Muscle layer of duodenum (tissue), 2 donors: ENCODE data around the gene BRAP.
"Not testable (repeated sequence)": the region's sequence is repeated elsewhere in the genome, so short reads cannot be mapped to it uniquely, and the experiment has no call there.

Experiments
- H3K27ac ChIP-seq: one replicate; pipeline ENCODE4 v1.7.0; 2013; ENCODE audit warnings: mild to moderate bottlenecking, low read length
- H3K27me3 ChIP-seq: one replicate; pipeline ENCODE4 v1.7.0; 2013; ENCODE audit warnings: low read depth, mild to moderate bottlenecking, control low read depth, low read length
- H3K36me3 ChIP-seq, 2 donors: one replicate each; pipeline ENCODE4 v1.7.0; 2013; ENCODE audit warnings: low read length in 2 of 2, control low read depth in 1 of 2, mild to moderate bottlenecking in 1 of 2; ENCODE audit not compliant: insufficient read depth in 2 of 2, control insufficient read depth in 1 of 2
- H3K4me1 ChIP-seq, 2 donors: one replicate each; pipeline ENCODE4 v1.7.0; 2013; ENCODE audit warnings: low read length in 2 of 2, mild to moderate bottlenecking in 2 of 2, control low read depth in 1 of 2, moderate library complexity in 1 of 2; ENCODE audit not compliant: insufficient read depth in 2 of 2, control insufficient read depth in 1 of 2
- H3K4me3 ChIP-seq, 2 donors: one replicate each; pipeline ENCODE4 v1.7.0; 2013; ENCODE audit warnings: low read length in 2 of 2, low read depth in 1 of 2, mild to moderate bottlenecking in 1 of 2
- H3K9me3 ChIP-seq, 2 donors: one replicate each; pipeline ENCODE4 v1.7.0; 2013; ENCODE audit warnings: low read length in 2 of 2, control low read depth in 1 of 2, mild to moderate bottlenecking in 1 of 2; ENCODE audit not compliant: control insufficient read depth in 1 of 2
- donor health status: healthy.

Gene BRAP

GRCh38 chr12:111606767-111607230 is 79.0 kb downstream of the BRAP start:
- no peaks in the 10 kb centered on the region for H3K36me3 ChIP-seq
- H3K4me3 ChIP-seq, result no peak overlapping the region
- no peaks in the 10 kb centered on the region for H3K9me3 ChIP-seq
- no peaks in the 10 kb centered on the region for H3K27me3 ChIP-seq
- no peak overlapping the region for H3K27ac ChIP-seq
- no peaks in the 10 kb centered on the region for H3K4me1 ChIP-seq

- H3K4me3 ChIP-seq, result no peak overlapping the region
- H3K27me3 ChIP-seq, result no peaks in the 10 kb centered on the region
- no peaks in the 10 kb centered on the region for H3K9me3 ChIP-seq
- no peaks in the 10 kb centered on the region for H3K36me3 ChIP-seq
- H3K4me1 ChIP-seq, result no peaks in the 10 kb centered on the region
- no peak overlapping the region for H3K27ac ChIP-seq
These were observed 79.6 kb downstream of the BRAP start for GRCh38 chr12:111605911-111606766.

GRCh38 chr12:111602857-111603256 is 82.9 kb downstream of the BRAP start:
- not testable (repeated sequence) for H3K4me1 ChIP-seq, H3K4me3 ChIP-seq, H3K36me3 ChIP-seq, H3K9me3 ChIP-seq, H3K27ac ChIP-seq, H3K27me3 ChIP-seq

- Histone ChIP-seq H3K9me3 (no peaks in the 10 kb centered on the region), H3K4me3 (no peak overlapping the region), H3K4me1 (peaks cover 0 to 4% of the 10 kb centered on the region in 2 donors), H3K36me3 (peaks cover 0 to 11% of the 10 kb centered on the region in 2 donors), H3K27ac (no peak overlapping the region), H3K27me3 (no peaks in the 10 kb centered on the region)
These were observed 83.4 kb downstream of the BRAP start for GRCh38 chr12:111602348-111602747.

- H3K27me3 ChIP-seq, H3K27ac ChIP-seq, H3K4me3 ChIP-seq, H3K9me3 ChIP-seq: not testable (repeated sequence)
- Histone ChIP-seq H3K4me1 (peaks cover 5 to 12% of the 10 kb centered on the region in 2 donors), H3K36me3 (peaks cover 0 to 15% of the 10 kb centered on the region in 2 donors)
These were observed 84.8 kb downstream of the BRAP start for GRCh38 chr12:111600986-111601385.

GRCh38 chr12:111600205-111600642 is 85.5 kb downstream of the BRAP start:
- Histone ChIP-seq H3K9me3 (no peaks in the 10 kb centered on the region), H3K4me1 (peaks cover 6 to 19% of the 10 kb centered on the region in 2 donors), H3K36me3 (peaks cover 0 to 15% of the 10 kb centered on the region in 2 donors), H3K4me3 (peak overlapping the region; percentile 64 to 96), H3K27ac (peak overlapping the region; percentile 82), H3K27me3 (no peaks in the 10 kb centered on the region)

GRCh38 chr12:111599453-111600204 is 86.1 kb downstream of the BRAP start:
- H3K4me1 ChIP-seq, result peaks cover 6 to 20% of the 10 kb centered on the region in 2 donors
- H3K27ac ChIP-seq, result peak overlapping the region; percentile 82
- H3K36me3 ChIP-seq, result peaks cover 0 to 15% of the 10 kb centered on the region in 2 donors
- H3K27me3 ChIP-seq, result no peaks in the 10 kb centered on the region
- no peaks in the 10 kb centered on the region for H3K9me3 ChIP-seq
- H3K4me3 ChIP-seq, result peak overlapping the region; percentile 64 to 96

GRCh38 chr12:111598637-111599452 is 86.9 kb downstream of the BRAP start, which contains the start of gene ATXN2:
ATXN2 (minus strand) TSS chr12:111599315; CDS start chr12:111599034, 281 bp downstream.
- Histone ChIP-seq H3K4me3 (peak within 1 kb of the TSS; percentile 81 to 96), H3K27ac (peak within 1 kb of the TSS; percentile 83), H3K27me3 (no peaks in the 10 kb centered on the region), H3K9me3 (no peaks in the 10 kb centered on the region), H3K4me1 (peaks cover 6 to 26% of the 10 kb centered on the region in 2 donors), H3K36me3 (peaks cover 0 to 15% of the 10 kb centered on the region in 2 donors)

- no peaks in the 10 kb centered on the region for H3K9me3 ChIP-seq
- peaks cover 0 to 15% of the 10 kb centered on the region in 2 donors for H3K36me3 ChIP-seq
- peak overlapping the region; percentile 81 to 96 for H3K4me3 ChIP-seq
- peak overlapping the region; percentile 83 for H3K27ac ChIP-seq
- peaks cover 6 to 32% of the 10 kb centered on the region in 2 donors for H3K4me1 ChIP-seq
- no peaks in the 10 kb centered on the region for H3K27me3 ChIP-seq
These were observed 87.7 kb downstream of the BRAP start for GRCh38 chr12:111597831-111598636.
